CD14-positive monocyte (primary cell): ENCODE data around the gene CACNA1G. TPM values are rescaled to one million over a fixed set of nuclear protein-coding genes. Genes with fewer than 3 reads are reported as not detected.

Source experiments
- DNase-seq, 3 donors: peaks; one replicate each; pipeline ENCODE4 v3.0.0-alpha.2; 2011 to 2022
- H2AFZ ChIP-seq: 2 replicates; pipeline ENCODE4 v1.6.0; 2012; ENCODE audit warnings: mild to moderate bottlenecking, low read depth, low read length, inconsistent platforms; ENCODE audit not compliant: insufficient read depth, poor library complexity, severe bottlenecking
- H3K27ac ChIP-seq, 2 donors: 1 replicate in 1 of 2; 2 replicates in 1 of 2; pipeline ENCODE4 v1.5.1; 2012 to 2013; ENCODE audit warnings: low read length in 2 of 2, control low read depth in 1 of 2, inconsistent platforms in 1 of 2, low read depth in 1 of 2, mild to moderate bottlenecking in 1 of 2
- H3K27me3 ChIP-seq, 2 donors: one replicate each; pipeline versions ENCODE4 v1.6.0 to v1.6.1; 2011 to 2013; ENCODE audit warnings: low read length in 2 of 2; ENCODE audit not compliant: control insufficient read depth in 2 of 2, insufficient read depth in 2 of 2
- H3K36me3 ChIP-seq, 2 donors: replicated peaks in 1 of 2; 1 replicate in 1 of 2; 2 replicates in 1 of 2; pipeline versions ENCODE4 v1.5.1 to v1.6.1; 2012 to 2013; ENCODE audit warnings: low read length in 2 of 2, control low read depth in 1 of 2, inconsistent platforms in 1 of 2, mild to moderate bottlenecking in 1 of 2; ENCODE audit not compliant: insufficient read depth in 2 of 2, control insufficient read depth in 1 of 2
- H3K4me1 ChIP-seq, 2 donors: 1 replicate in 1 of 2; 2 replicates in 1 of 2; pipeline versions ENCODE4 v1.5.1 to v1.6.1; 2012 to 2013; ENCODE audit warnings: low read length in 2 of 2, control low read depth in 1 of 2, inconsistent platforms in 1 of 2, mild to moderate bottlenecking in 1 of 2, moderate library complexity in 1 of 2; ENCODE audit not compliant: insufficient read depth in 2 of 2, control insufficient read depth in 1 of 2
- H3K4me2 ChIP-seq: replicated peaks from 2 replicates; pipeline ENCODE3; 2012; ENCODE audit warnings: low read length, moderate library complexity, mild to moderate bottlenecking; ENCODE audit not compliant: poor library complexity, severe bottlenecking; ENCODE audit errors: extremely low read depth
- H3K4me3 ChIP-seq, 3 experiments: fragments of 200-600 bp in 1 of 3; sonication (generic) in 1 of 3; replicated peaks in 1 of 3; 1 replicate in 2 of 3; 2 replicates in 1 of 3; pipeline ENCODE4 v1.5.1; 2011 to 2013; ENCODE audit warnings: low read length in 3 of 3, mild to moderate bottlenecking in 3 of 3, control low read depth in 2 of 3, low read depth in 2 of 3, inconsistent platforms in 1 of 3, moderate library complexity in 1 of 3
- H3K79me2 ChIP-seq: 2 replicates; pipeline ENCODE4 v1.6.0; 2012; ENCODE audit warnings: mild to moderate bottlenecking, control low read depth, inconsistent platforms, low read length, moderate library complexity; ENCODE audit not compliant: insufficient read depth
- H3K9ac ChIP-seq: 2 replicates; pipeline ENCODE4 v1.6.0; 2017; ENCODE audit warnings: low read length, mild to moderate bottlenecking; ENCODE audit not compliant: insufficient read depth, poor library complexity, severe bottlenecking
- H3K9me3 ChIP-seq, 2 donors: replicated peaks in 1 of 2; 1 replicate in 1 of 2; 2 replicates in 1 of 2; pipeline versions ENCODE4 v1.5.1 to v1.6.1; 2012 to 2013; ENCODE audit warnings: low read length in 2 of 2, control low read depth in 1 of 2; ENCODE audit not compliant: control insufficient read depth in 1 of 2, insufficient read depth in 1 of 2
- H4K20me1 ChIP-seq: 2 replicates; pipeline ENCODE4 v1.6.0; 2012; ENCODE audit warnings: mild to moderate bottlenecking, low read length, control low read depth, moderate library complexity; ENCODE audit not compliant: insufficient read depth
- H3K27ac Mint-ChIP-seq, 7 donors: one replicate each; pipeline ENCODE4 v1.8.0; 2020; ENCODE audit warnings: mild to moderate bottlenecking in 7 of 7, mixed read lengths in 7 of 7, moderate library complexity in 6 of 7, inconsistent platforms in 2 of 7
- H3K27me3 Mint-ChIP-seq, 3 donors: one replicate each; pipeline ENCODE4 v1.8.0; 2021 to 2022; ENCODE audit warnings: low read depth in 3 of 3, mild to moderate bottlenecking in 3 of 3, mixed read lengths in 3 of 3, moderate library complexity in 3 of 3, inconsistent platforms in 1 of 3
- H3K36me3 Mint-ChIP-seq, 2 donors: one replicate each; pipeline ENCODE4 v1.8.0; 2020; ENCODE audit warnings: mixed read lengths in 2 of 2, inconsistent platforms in 1 of 2, mild to moderate bottlenecking in 1 of 2
- H3K4me1 Mint-ChIP-seq: one replicate; pipeline ENCODE4 v1.8.0; 2020; ENCODE audit warnings: mild to moderate bottlenecking, mixed read lengths
- H3K4me3 Mint-ChIP-seq, 2 donors: one replicate each; pipeline ENCODE4 v1.8.0; 2020; ENCODE audit warnings: mild to moderate bottlenecking in 2 of 2, mixed read lengths in 2 of 2, moderate library complexity in 1 of 2
- H3K9me3 Mint-ChIP-seq, 7 donors: one replicate each; pipeline ENCODE4 v1.8.0; 2020 to 2022; ENCODE audit warnings: mixed read lengths in 7 of 7, mild to moderate bottlenecking in 6 of 7, moderate library complexity in 6 of 7, inconsistent platforms in 2 of 7
- WGBS: methylation state at CpG from one replicate; pipeline ENCODE4 v1.1.5; 2013; ENCODE audit warnings: missing lambda C conversion rate; ENCODE audit not compliant: insufficient coverage; 5-methylcytosine and 5-hydroxymethylcytosine counted together
- intact Hi-C, 2 donors: fragments of 100-400 bp; cut with micrococcal nuclease; formaldehyde crosslinking; loops; one replicate each; pipeline versions ENCODE4 v1.15.0 to v1.15.1; 2023
- polyA plus RNA-seq, 3 donors: library from polyadenylated mRNA; depleted of rRNA in 1 of 3; unstranded in 2 of 3; stranded (reverse) in 1 of 3; fragments of 300-500 nt in 2 of 3; fragments of >200 nt in 1 of 3; fragmentation: Illumina TruSeq in 2 of 3; gene quantifications; 1 replicate in 2 of 3; 2 replicates in 1 of 3; pipeline ENCODE4 v1.2.3, GENCODE V29; 2012 to 2021
- TF ChIP-seq, protein P1 (sequence below): fragments of 200-600 bp; IDR thresholded peaks from one replicate; pipeline ENCODE4 v1.8.0; 2022; ENCODE audit warnings: antibody characterized with exemption, mild to moderate bottlenecking

Gene CACNA1G
- polyA plus RNA-seq, 3 donors, result 0.03 TPM; not detected in 2

DNA sequence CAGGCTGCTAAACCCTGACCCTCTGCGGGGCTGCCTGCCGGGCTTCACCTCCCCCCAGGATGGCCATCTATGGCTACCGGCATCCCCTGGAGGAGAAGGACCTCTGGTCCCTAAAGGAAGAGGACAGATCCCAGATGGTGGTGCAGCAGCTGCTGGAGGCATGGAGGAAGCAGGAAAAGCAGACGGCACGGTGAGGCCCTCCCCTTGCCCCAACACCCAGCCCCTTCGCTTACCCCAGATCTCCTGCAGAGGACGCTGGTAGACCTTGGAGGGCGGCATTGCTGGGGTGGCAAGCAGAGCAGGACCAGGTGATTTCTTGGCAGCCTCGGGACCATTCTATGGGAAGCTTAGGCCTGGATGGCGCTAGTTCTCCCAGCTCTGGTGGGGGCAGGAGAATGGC lies 98.7 kb downstream of the CACNA1G start:
- no peak overlapping the region for H2AFZ ChIP-seq
- intact Hi-C loops, result no loop called here
- no peaks in the 10 kb centered on the region for H3K79me2 ChIP-seq
- H3K9me3 ChIP-seq, result no peaks in the 10 kb centered on the region
- WGBS, result 94% methylated on average over 3 of the region's 10 CpGs
- no peak overlapping the region for H3K27ac ChIP-seq
- H3K27ac Mint-ChIP-seq, result no peak overlapping the region
- H3K9ac ChIP-seq, result no peak overlapping the region
- TF ChIP-seq, protein P1, sequence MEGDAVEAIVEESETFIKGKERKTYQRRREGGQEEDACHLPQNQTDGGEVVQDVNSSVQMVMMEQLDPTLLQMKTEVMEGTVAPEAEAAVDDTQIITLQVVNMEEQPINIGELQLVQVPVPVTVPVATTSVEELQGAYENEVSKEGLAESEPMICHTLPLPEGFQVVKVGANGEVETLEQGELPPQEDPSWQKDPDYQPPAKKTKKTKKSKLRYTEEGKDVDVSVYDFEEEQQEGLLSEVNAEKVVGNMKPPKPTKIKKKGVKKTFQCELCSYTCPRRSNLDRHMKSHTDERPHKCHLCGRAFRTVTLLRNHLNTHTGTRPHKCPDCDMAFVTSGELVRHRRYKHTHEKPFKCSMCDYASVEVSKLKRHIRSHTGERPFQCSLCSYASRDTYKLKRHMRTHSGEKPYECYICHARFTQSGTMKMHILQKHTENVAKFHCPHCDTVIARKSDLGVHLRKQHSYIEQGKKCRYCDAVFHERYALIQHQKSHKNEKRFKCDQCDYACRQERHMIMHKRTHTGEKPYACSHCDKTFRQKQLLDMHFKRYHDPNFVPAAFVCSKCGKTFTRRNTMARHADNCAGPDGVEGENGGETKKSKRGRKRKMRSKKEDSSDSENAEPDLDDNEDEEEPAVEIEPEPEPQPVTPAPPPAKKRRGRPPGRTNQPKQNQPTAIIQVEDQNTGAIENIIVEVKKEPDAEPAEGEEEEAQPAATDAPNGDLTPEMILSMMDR, result no peak
- H3K4me3 Mint-ChIP-seq, result no peak overlapping the region
- peaks cover 2 to 9% of the 10 kb centered on the region in 2 donors for H3K36me3 Mint-ChIP-seq
- no peak for DNase-seq
- H3K4me3 ChIP-seq, result no peak overlapping the region
- no peaks in the 10 kb centered on the region for H3K27me3 ChIP-seq
- peaks cover 46% of the 10 kb centered on the region for H3K4me1 Mint-ChIP-seq
- H3K36me3 ChIP-seq, result no peaks in the 10 kb centered on the region
- no peak overlapping the region for H3K4me2 ChIP-seq
- peaks cover 32 to 45% of the 10 kb centered on the region in 2 donors for H3K4me1 ChIP-seq
- H3K27me3 Mint-ChIP-seq, result peaks cover 5 to 10% (median 5%) of the 10 kb centered on the region in 3 donors
- no peaks in the 10 kb centered on the region for H3K9me3 Mint-ChIP-seq
- H4K20me1 ChIP-seq, result no peaks in the 10 kb centered on the region

GRCh38 chr17:50660042-50660886 lies 99.7 kb downstream of the CACNA1G start:
- no peaks in the 10 kb centered on the region for H3K9me3 ChIP-seq
- H3K4me2 ChIP-seq, result peak overlapping the region; percentile 59
- no peaks in the 10 kb centered on the region for H3K27me3 ChIP-seq
- H3K4me1 ChIP-seq, result peaks cover 32 to 45% of the 10 kb centered on the region in 2 donors
- H3K27ac ChIP-seq, result peak overlapping the region; percentile 82 to 87
- no peaks in the 10 kb centered on the region for H4K20me1 ChIP-seq
- H2AFZ ChIP-seq, result peak overlapping the region; percentile 80
- H3K4me3 ChIP-seq, result peak overlapping the region in 1 of 3 experiments; percentile 51
- TF ChIP-seq, protein P1, result no peak
- Mint-ChIP-seq H3K4me3 (peak overlapping the region; percentile 74 to 85), H3K27ac (peak overlapping the region; percentile 82 to 97 (median 95)), H3K4me1 (peaks cover 46% of the 10 kb centered on the region), H3K36me3 (peaks cover 2 to 9% of the 10 kb centered on the region in 2 donors), H3K27me3 (peaks cover 0 to 10% (median 3%) of the 10 kb centered on the region in 3 donors), H3K9me3 (no peaks in the 10 kb centered on the region)
- no peaks in the 10 kb centered on the region for H3K36me3 ChIP-seq
- 73% methylated on average over 8 of the region's 11 CpGs for WGBS
- no peaks in the 10 kb centered on the region for H3K79me2 ChIP-seq
- intact Hi-C loops, result no loop called here
- peak; percentile 48 to 74 (median 72) for DNase-seq
- peak overlapping the region; percentile 55 for H3K9ac ChIP-seq
